Nucleus accumbens (tissue), 56 donors: ENCODE measurements around the gene SYT1.

ENCODE experiments used
- DNase-seq, 56 donors: peaks; one replicate each; lab custom pipeline; 2025; lab: John Stamatoyannopoulos, UW

The SYT1 gene

DNA sequence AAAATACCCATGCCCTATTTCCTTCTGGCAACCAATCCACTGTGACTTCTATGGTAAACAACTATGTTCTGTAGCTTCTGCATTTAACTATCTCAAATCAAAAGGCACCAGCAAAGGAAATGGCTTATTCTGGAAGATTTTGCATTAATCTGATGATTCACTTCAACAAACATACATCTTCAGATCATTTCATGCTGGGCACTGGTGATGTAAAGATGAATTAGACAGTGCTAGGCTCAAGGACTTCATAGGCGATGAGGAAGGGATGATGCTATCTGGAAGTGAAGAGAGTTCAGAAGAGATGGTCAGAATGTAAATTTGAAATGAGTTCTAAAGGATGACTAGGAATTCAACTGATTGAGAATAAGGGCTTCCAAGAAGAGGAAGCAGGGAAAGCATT lies 462.9 kb downstream of the SYT1 start:
- DNase-seq: no peak

GRCh38 chr12:79329933-79330332 lies 465.4 kb downstream of the SYT1 start:
- DNase-seq: no peak

DNA sequence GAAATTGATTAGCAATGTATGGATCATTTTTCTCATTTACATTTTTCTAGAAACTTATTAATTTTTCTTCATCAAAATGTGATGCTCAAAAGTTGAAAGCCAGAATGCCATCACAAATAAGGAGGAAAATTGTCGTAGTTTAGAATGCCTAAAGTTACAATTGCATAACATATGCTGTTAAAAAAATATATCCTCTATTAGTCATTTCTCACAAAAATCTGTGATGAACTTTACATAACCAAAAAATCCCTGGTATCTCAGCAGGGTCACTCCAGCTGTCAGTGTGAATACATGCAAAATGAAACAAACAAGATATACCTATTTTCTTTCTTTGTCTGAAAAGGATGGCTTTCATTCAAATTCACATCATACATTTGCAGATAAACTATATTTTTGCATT lies 467.3 kb downstream of the SYT1 start:
- no peak for DNase-seq

- DNase-seq: no peak
These were observed 468.6 kb downstream of the SYT1 start for GRCh38 chr12:79333144-79333543.

DNA sequence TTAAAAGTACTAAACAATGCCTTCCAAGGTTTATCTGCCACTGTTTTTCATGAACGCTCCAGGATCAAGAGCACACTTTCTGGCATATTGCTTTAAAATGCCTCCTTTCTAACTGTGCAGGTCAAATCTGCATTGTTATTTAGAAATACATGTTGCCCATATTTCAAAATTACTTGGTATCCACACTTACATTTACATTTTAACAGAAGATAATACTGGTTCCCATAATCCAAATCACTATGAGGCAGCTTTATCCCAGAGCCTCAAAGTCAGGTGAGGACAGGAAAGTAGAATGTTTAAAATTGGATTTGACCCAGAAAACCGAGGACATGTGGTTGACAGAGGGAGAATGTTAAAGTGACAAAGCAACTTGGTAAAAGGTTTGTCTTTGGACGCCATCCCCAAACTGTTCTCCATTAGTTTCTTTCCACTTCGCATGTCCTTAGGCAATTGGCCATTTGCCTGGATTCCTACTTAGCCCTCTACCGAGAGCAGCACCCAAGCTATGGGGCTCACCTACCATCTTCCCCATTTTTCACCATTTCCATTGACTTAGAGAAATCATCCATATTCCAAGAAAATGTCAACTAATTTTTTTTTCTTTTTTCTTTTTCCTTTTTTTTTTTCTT lies 473.2 kb downstream of the SYT1 start:
- DNase-seq: no peak

DNA sequence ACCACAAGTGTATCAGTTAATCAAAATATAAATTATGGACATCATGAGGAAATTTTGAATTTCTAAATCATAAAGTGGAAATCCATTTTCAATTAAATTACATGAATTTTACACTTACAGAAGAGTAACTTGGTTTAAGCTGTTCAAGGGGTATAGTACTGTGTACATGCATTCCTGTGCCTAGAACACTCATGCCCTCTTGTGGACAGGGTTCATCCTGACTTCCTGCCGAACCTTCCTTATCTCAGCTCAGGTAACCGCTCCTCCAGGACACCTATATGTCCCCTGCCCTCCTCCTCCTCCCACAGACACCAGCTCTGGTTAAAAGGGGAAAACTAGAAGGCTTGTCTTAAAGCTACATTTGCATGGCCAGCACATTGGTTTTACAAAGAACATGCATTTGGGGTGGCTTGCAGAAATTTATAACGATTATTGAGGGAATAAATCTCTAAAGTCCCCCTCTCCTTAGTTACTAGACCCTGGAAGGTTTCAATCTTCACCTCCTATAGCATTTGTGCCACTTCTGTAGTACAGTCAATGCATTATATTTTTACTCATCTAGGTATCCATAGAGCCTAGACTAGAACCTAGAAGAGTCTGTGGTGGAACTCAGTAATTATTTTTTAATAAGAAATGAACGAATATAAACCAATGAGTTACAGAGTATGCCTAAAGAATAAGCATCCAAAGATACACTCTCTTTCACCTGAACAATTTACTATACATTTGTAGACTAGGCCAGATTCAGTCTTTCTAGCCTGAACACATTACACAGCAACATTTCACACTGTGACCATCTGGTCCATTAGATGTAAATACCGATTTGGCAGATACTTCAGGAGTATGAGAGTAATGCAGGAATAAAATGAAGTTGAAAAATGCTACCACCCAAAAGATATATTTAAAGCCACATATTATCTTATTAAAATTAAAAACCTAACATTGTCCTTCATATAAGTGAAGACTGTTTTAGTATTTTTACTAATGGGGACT lies 480.6 kb downstream of the SYT1 start:
- peak in 4 of 56 donors; percentile 2 to 8 (median 4) for DNase-seq

GRCh38 chr12:79347866-79348265 lies 483.3 kb downstream of the SYT1 start:
- DNase-seq: no peak

GRCh38 chr12:79351251-79351650 lies 486.7 kb downstream of the SYT1 start:
- DNase-seq: no peak

DNA sequence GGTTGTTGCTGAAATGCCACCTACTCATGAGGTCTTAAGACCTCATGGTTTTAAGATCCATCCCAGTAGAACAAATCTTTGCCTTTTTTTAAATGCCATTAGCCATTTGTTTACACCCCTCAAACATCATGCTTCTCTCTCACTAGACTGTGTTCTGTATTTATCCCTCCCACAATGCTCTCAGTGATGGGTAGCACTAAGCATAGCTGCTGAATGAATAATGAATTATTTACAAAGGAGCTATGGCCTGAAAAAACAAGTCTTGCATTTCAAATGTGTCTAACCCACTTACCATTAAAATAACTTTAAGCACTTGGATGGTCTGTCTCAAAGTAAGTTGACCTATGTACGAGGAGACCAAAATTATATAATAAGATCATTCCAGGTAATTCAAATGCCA lies 491.6 kb downstream of the SYT1 start:
- no peak for DNase-seq

- DNase-seq: no peak
These were observed 492.5 kb downstream of the SYT1 start for GRCh38 chr12:79357048-79357447.

DNA sequence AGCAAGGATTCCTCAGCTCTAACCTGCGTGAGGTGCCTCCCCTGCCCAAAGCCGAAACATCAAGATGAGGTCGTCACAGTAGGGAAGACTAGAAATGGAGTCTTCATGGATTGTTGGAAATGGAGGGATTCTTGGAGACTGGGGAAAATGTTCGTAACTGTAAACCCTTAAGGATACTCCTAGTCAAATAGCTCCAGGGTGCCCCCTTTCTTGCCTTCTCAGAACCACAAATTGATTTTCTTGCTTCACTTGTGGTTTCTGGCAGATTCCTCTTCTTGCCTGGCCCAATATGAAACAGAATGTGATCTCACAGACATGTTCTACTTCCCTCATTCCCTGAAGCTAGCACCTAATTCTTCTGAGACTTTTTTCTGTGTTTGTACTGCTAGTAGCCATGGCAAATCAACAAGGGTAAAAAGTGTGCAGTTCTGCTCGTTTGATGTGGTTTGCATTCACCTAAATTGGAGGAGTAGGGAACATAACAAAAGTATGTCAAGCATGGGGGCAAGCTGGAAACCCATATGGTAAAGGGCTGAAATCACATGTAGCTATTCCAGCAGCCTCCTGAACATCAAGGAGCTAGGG lies 494.2 kb downstream of the SYT1 start:
- no peak for DNase-seq

- peak in 4 of 56 donors; percentile 7 to 50 (median 27) for DNase-seq
These were observed 495.7 kb downstream of the SYT1 start for GRCh38 chr12:79360286-79360685.

GRCh38 chr12:79360936-79361335 lies 496.4 kb downstream of the SYT1 start:
- DNase-seq: peak in 1 of 56 donors; percentile 18

GRCh38 chr12:79364197-79364596 lies 499.6 kb downstream of the SYT1 start:
- DNase-seq: no peak

DNA sequence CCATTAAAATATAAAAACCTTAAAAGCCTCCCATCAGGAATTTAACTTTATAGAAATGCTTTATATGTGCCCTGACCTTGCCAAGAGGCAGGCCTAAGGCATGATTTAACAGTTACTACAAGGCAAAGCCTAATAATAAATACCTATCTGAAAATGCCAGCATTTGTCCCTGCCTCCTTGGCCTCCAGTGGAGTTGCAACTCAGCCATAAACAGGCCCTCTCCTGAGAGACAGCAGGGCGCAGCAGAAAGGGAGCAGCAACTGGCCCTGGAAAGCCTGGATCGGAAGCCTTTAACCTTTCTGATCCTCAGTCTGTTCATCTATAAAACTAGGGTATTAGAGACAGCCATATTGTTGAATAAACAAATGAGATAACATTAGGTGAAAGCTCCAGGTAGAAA lies 501.8 kb downstream of the SYT1 start:
- DNase-seq: no peak

DNA sequence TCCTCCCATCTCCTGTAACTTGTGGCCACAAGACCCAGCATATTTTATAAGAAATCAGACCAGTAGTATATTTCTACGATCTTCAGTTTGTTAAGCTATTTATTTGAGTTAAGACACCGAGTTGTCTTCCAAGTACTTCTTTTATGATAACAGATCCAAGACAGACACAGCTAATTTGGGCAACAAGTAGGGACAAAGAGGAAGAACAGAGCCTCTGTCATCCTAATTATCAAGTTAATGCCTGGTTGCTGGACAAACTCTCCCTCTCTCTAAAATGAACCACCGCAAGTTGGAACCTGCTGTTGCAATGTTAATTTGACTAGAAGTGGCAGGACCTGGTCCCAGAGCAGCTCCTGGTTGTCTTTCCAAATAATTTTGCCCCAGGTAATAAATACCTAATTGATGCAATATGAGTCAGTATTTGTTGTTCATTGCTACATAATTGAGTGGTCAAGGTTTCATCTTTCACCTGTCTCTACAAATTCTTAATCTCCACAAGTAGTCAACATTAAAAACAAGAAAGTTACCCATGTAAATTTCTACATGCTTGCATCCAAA lies 502.5 kb downstream of the SYT1 start:
- no peak for DNase-seq

DNA sequence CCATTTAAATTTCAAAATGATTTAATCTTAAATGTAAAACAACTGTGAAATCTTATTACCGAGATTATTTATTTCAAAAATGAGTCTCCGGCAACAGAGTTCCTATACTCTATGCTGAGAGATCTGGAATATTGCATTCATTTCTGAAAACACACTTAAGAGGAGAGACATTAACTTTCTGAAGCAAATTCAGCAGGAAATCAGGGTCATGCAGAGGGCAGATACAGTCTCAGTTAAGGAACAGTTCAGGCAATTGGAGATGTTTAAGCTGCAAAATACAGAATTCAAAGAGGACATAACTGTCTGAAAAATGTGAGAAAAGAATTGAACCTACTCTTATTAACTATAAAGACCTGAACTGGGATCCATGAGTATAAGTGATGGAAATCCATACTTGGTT lies 505.4 kb downstream of the SYT1 start:
- DNase-seq: no peak

DNA sequence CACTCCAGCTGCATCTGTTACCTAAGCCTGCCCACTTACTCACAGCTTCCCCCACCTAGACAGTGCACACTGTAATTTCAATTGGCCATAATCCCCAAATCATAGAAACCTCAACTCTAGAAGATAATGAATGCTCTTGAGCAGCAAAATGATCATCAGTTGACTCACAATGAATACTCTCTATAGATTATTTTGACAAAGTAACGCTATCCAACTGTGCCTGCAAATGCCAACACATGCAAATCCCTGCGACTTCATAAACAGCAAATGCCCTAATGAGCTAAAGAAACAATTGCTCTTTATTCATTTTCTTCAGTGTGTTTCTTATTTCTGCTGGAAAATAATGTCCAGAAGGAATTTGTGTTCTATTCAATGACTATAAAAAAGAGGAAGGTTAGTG lies 506.7 kb downstream of the SYT1 start:
- no peak for DNase-seq

DNA sequence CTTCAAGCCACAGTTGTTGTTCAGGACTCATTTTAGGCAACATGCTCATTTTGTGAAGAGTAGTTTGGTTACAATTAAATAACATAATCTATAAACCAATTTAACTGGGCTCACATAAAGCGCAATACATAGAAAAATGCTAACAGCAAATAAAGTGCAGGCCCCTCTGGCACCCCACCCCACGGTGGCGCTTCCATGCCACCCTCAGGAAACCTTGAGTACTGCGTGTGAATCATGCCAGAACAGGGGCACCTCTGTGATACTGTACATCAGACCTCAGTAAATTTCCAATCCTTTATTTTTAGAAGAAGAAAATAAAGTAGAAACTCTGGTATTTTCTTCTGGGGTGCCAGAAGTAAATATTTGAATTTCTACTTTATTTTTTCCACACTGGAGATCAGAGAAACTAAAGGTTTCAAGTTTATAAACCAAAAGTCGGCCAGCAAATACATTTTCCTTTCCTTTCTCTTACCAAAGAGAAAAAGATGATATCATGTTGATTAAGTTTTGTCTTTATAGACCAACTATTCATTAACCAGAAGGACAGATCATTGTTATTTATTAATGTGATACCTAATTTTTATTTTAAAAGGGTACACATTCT lies 509.4 kb downstream of the SYT1 start:
- peak in 5 of 56 donors; percentile 9 to 34 (median 15) for DNase-seq

DNA sequence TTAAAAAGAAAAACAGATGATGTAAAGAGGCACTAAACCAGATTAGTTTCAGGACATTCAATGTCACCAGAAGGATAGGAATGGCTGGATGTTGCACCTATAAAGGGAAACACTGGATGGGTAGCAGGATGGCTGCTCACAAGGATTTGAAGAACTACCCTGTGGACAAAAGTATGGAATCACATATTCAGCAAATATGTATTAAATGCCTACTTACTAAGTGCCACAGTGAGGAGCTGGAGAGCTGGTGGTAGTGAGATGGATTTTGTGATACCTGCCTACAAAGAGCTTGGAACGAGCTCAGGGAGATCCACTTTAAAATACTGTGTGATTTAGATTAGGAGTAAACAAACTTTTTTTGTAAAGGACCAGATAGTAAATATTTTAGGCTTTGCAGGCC lies 510.0 kb downstream of the SYT1 start:
- DNase-seq: no peak

DNA sequence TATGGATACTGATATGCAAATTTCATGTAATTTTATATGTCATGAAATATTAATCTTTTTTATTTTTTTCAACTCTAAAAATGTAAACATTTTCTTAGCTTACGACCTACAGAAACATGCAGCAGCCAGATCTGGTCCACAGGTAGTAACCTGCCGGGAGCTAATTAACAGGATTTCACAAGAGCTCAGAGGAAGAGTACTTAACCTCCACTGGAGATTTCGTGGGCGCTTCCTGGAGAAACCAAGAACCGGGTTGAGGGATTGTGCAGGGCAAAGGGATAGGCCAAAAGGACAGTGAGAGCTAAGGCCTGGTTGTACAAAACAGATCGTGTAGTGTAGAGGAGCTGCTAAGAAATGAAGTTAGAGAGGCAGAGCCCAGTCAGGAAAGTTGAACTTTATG lies 510.5 kb downstream of the SYT1 start:
- DNase-seq: no peak
